CD14-positive monocyte (primary cell): Measurements from ENCODE around the gene AP2M1. TPM values are rescaled to one million over a fixed set of nuclear protein-coding genes. Genes with fewer than 3 reads are reported as not detected.
A peak's percentile ranks its signal among the peaks of the same experiment; 100 is the strongest.
"Not testable (repeated sequence)": the region's sequence is repeated elsewhere in the genome, so short reads cannot be mapped to it uniquely, and the experiment has no call there.

Experiments
- DNase-seq, 3 donors: peaks; one replicate each; pipeline ENCODE4 v3.0.0-alpha.2; 2011 to 2022
- H2AFZ ChIP-seq: 2 replicates; pipeline ENCODE4 v1.6.0; 2012; ENCODE audit warnings: mild to moderate bottlenecking, low read depth, low read length, inconsistent platforms; ENCODE audit not compliant: insufficient read depth, poor library complexity, severe bottlenecking
- H3K27ac ChIP-seq, 2 donors: 1 replicate in 1 of 2; 2 replicates in 1 of 2; pipeline ENCODE4 v1.5.1; 2012 to 2013; ENCODE audit warnings: low read length in 2 of 2, control low read depth in 1 of 2, inconsistent platforms in 1 of 2, low read depth in 1 of 2, mild to moderate bottlenecking in 1 of 2
- H3K27me3 ChIP-seq, 2 donors: one replicate each; pipeline versions ENCODE4 v1.6.0 to v1.6.1; 2011 to 2013; ENCODE audit warnings: low read length in 2 of 2; ENCODE audit not compliant: control insufficient read depth in 2 of 2, insufficient read depth in 2 of 2
- H3K36me3 ChIP-seq, 2 donors: replicated peaks in 1 of 2; 1 replicate in 1 of 2; 2 replicates in 1 of 2; pipeline versions ENCODE4 v1.5.1 to v1.6.1; 2012 to 2013; ENCODE audit warnings: low read length in 2 of 2, control low read depth in 1 of 2, inconsistent platforms in 1 of 2, mild to moderate bottlenecking in 1 of 2; ENCODE audit not compliant: insufficient read depth in 2 of 2, control insufficient read depth in 1 of 2
- H3K4me1 ChIP-seq, 2 donors: 1 replicate in 1 of 2; 2 replicates in 1 of 2; pipeline versions ENCODE4 v1.5.1 to v1.6.1; 2012 to 2013; ENCODE audit warnings: low read length in 2 of 2, control low read depth in 1 of 2, inconsistent platforms in 1 of 2, mild to moderate bottlenecking in 1 of 2, moderate library complexity in 1 of 2; ENCODE audit not compliant: insufficient read depth in 2 of 2, control insufficient read depth in 1 of 2
- H3K4me2 ChIP-seq: replicated peaks from 2 replicates; pipeline ENCODE3; 2012; ENCODE audit warnings: low read length, moderate library complexity, mild to moderate bottlenecking; ENCODE audit not compliant: poor library complexity, severe bottlenecking; ENCODE audit errors: extremely low read depth
- H3K4me3 ChIP-seq, 3 experiments: fragments of 200-600 bp in 1 of 3; sonication (generic) in 1 of 3; replicated peaks in 1 of 3; 1 replicate in 2 of 3; 2 replicates in 1 of 3; pipeline ENCODE4 v1.5.1; 2011 to 2013; ENCODE audit warnings: low read length in 3 of 3, mild to moderate bottlenecking in 3 of 3, control low read depth in 2 of 3, low read depth in 2 of 3, inconsistent platforms in 1 of 3, moderate library complexity in 1 of 3
- H3K79me2 ChIP-seq: 2 replicates; pipeline ENCODE4 v1.6.0; 2012; ENCODE audit warnings: mild to moderate bottlenecking, control low read depth, inconsistent platforms, low read length, moderate library complexity; ENCODE audit not compliant: insufficient read depth
- H3K9ac ChIP-seq: 2 replicates; pipeline ENCODE4 v1.6.0; 2017; ENCODE audit warnings: low read length, mild to moderate bottlenecking; ENCODE audit not compliant: insufficient read depth, poor library complexity, severe bottlenecking
- H3K9me3 ChIP-seq, 2 donors: replicated peaks in 1 of 2; 1 replicate in 1 of 2; 2 replicates in 1 of 2; pipeline versions ENCODE4 v1.5.1 to v1.6.1; 2012 to 2013; ENCODE audit warnings: low read length in 2 of 2, control low read depth in 1 of 2; ENCODE audit not compliant: control insufficient read depth in 1 of 2, insufficient read depth in 1 of 2
- H4K20me1 ChIP-seq: 2 replicates; pipeline ENCODE4 v1.6.0; 2012; ENCODE audit warnings: mild to moderate bottlenecking, low read length, control low read depth, moderate library complexity; ENCODE audit not compliant: insufficient read depth
- H3K27ac Mint-ChIP-seq, 7 donors: one replicate each; pipeline ENCODE4 v1.8.0; 2020; ENCODE audit warnings: mild to moderate bottlenecking in 7 of 7, mixed read lengths in 7 of 7, moderate library complexity in 6 of 7, inconsistent platforms in 2 of 7
- H3K27me3 Mint-ChIP-seq, 3 donors: one replicate each; pipeline ENCODE4 v1.8.0; 2021 to 2022; ENCODE audit warnings: low read depth in 3 of 3, mild to moderate bottlenecking in 3 of 3, mixed read lengths in 3 of 3, moderate library complexity in 3 of 3, inconsistent platforms in 1 of 3
- H3K36me3 Mint-ChIP-seq, 2 donors: one replicate each; pipeline ENCODE4 v1.8.0; 2020; ENCODE audit warnings: mixed read lengths in 2 of 2, inconsistent platforms in 1 of 2, mild to moderate bottlenecking in 1 of 2
- H3K4me1 Mint-ChIP-seq: one replicate; pipeline ENCODE4 v1.8.0; 2020; ENCODE audit warnings: mild to moderate bottlenecking, mixed read lengths
- H3K4me3 Mint-ChIP-seq, 2 donors: one replicate each; pipeline ENCODE4 v1.8.0; 2020; ENCODE audit warnings: mild to moderate bottlenecking in 2 of 2, mixed read lengths in 2 of 2, moderate library complexity in 1 of 2
- H3K9me3 Mint-ChIP-seq, 7 donors: one replicate each; pipeline ENCODE4 v1.8.0; 2020 to 2022; ENCODE audit warnings: mixed read lengths in 7 of 7, mild to moderate bottlenecking in 6 of 7, moderate library complexity in 6 of 7, inconsistent platforms in 2 of 7
- WGBS: methylation state at CpG from one replicate; pipeline ENCODE4 v1.1.5; 2013; ENCODE audit warnings: missing lambda C conversion rate; ENCODE audit not compliant: insufficient coverage; 5-methylcytosine and 5-hydroxymethylcytosine counted together
- intact Hi-C, 2 donors: fragments of 100-400 bp; cut with micrococcal nuclease; formaldehyde crosslinking; loops; one replicate each; pipeline versions ENCODE4 v1.15.0 to v1.15.1; 2023
- polyA plus RNA-seq, 3 donors: library from polyadenylated mRNA; depleted of rRNA in 1 of 3; unstranded in 2 of 3; stranded (reverse) in 1 of 3; fragments of 300-500 nt in 2 of 3; fragments of >200 nt in 1 of 3; fragmentation: Illumina TruSeq in 2 of 3; gene quantifications; 1 replicate in 2 of 3; 2 replicates in 1 of 3; pipeline ENCODE4 v1.2.3, GENCODE V29; 2012 to 2021
- TF ChIP-seq, protein P1 (sequence below): fragments of 200-600 bp; IDR thresholded peaks from one replicate; pipeline ENCODE4 v1.8.0; 2022; ENCODE audit warnings: antibody characterized with exemption, mild to moderate bottlenecking

The AP2M1 gene
- polyA plus RNA-seq, 3 donors, result 283 to 327 (median 295) TPM

DNA sequence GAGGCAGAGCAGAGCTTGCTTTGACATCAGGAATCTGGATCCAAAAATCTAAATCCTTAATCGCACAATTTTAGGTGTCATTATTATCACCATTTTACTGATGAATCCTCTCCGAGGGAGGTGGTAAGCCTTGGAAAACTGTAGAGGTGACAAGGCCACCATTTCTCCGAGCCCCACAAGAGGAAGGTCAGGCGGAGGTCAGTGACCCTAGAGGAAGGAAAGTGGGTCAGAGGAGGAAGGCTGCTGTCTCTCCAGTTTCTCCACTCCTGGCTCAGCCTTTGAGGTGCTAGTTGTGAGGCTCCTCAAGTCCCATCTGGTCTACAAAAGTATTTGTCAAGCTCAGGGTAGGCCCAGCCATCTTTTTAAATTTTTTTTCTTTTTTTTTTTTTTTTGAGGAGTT is 16.3 kb upstream of the AP2M1 start:
- TF ChIP-seq, protein P1, sequence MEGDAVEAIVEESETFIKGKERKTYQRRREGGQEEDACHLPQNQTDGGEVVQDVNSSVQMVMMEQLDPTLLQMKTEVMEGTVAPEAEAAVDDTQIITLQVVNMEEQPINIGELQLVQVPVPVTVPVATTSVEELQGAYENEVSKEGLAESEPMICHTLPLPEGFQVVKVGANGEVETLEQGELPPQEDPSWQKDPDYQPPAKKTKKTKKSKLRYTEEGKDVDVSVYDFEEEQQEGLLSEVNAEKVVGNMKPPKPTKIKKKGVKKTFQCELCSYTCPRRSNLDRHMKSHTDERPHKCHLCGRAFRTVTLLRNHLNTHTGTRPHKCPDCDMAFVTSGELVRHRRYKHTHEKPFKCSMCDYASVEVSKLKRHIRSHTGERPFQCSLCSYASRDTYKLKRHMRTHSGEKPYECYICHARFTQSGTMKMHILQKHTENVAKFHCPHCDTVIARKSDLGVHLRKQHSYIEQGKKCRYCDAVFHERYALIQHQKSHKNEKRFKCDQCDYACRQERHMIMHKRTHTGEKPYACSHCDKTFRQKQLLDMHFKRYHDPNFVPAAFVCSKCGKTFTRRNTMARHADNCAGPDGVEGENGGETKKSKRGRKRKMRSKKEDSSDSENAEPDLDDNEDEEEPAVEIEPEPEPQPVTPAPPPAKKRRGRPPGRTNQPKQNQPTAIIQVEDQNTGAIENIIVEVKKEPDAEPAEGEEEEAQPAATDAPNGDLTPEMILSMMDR, result no peak
- Mint-ChIP-seq H3K27me3 (no peaks in the 10 kb centered on the region), H3K4me1 (peaks cover 47% of the 10 kb centered on the region), H3K27ac (peak overlapping the region in 5 of 7 donors; percentile 40 to 78 (median 70)), H3K9me3 (no peaks in the 10 kb centered on the region), H3K36me3 (peaks cover 20 to 31% of the 10 kb centered on the region in 2 donors), H3K4me3 (peak overlapping the region in 1 of 2 donors; percentile 59)
- Histone ChIP-seq H3K4me2 (peak overlapping the region; percentile 30), H3K4me1 (peaks cover 37 to 44% of the 10 kb centered on the region in 2 donors), H3K36me3 (peaks cover 2 to 11% of the 10 kb centered on the region in 2 donors), H4K20me1 (peaks cover 74% of the 10 kb centered on the region), H2AFZ (no peak overlapping the region), H3K79me2 (peaks cover 58% of the 10 kb centered on the region), H3K9me3 (no peaks in the 10 kb centered on the region), H3K27ac (no peak overlapping the region), H3K9ac (no peak overlapping the region), H3K4me3 (peak overlapping the region in 1 of 3 experiments; percentile 49), H3K27me3 (no peaks in the 10 kb centered on the region)
- WGBS, result no CpG with 5 or more reads among the region's 4 CpGs
- peak in 1 of 3 donors; percentile 8 for DNase-seq
- intact Hi-C loops, result no loop called here

DNA sequence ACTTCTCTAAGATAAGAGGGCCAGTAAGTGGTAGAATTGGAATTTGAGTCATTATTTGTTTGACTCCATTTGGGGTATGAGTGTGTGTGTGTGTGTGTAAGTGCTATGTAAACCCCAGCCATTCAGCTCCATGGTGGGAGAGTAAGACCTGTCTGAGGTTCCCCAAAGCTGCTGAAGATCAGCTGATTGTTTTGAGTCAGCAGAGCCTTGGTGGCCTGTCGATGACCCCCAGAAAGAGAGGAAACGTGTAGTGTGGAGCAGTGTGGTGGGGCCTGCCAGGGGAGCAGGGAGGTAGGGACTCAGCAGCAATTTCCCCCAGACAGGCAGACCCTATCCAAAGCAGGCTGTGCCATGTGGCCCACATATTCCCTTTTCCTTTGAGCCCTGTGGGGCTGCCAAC is 14.2 kb upstream of the AP2M1 start:
- Histone ChIP-seq H3K9ac (no peak overlapping the region), H3K4me2 (no peak overlapping the region), H3K27ac (no peak overlapping the region), H3K4me3 (no peak overlapping the region), H3K9me3 (no peaks in the 10 kb centered on the region), H2AFZ (no peak overlapping the region), H3K27me3 (no peaks in the 10 kb centered on the region), H3K79me2 (peaks cover 58% of the 10 kb centered on the region), H3K4me1 (peaks cover 34 to 39% of the 10 kb centered on the region in 2 donors), H3K36me3 (peaks cover 23 to 32% of the 10 kb centered on the region in 2 donors), H4K20me1 (peaks cover 90% of the 10 kb centered on the region)
- H3K36me3 Mint-ChIP-seq, result peaks cover 39 to 52% of the 10 kb centered on the region in 2 donors
- intact Hi-C loops, result no loop called here
- peaks cover 44% of the 10 kb centered on the region for H3K4me1 Mint-ChIP-seq
- H3K27me3 Mint-ChIP-seq, result no peaks in the 10 kb centered on the region
- H3K27ac Mint-ChIP-seq, result peak overlapping the region in 1 of 7 donors; percentile 50
- no peak overlapping the region for H3K4me3 Mint-ChIP-seq
- TF ChIP-seq, protein P1, result no peak
- no CpG with 5 or more reads among the region's 2 CpGs for WGBS
- H3K9me3 Mint-ChIP-seq, result no peaks in the 10 kb centered on the region
- peak in 1 of 3 donors; percentile 21 for DNase-seq

DNA sequence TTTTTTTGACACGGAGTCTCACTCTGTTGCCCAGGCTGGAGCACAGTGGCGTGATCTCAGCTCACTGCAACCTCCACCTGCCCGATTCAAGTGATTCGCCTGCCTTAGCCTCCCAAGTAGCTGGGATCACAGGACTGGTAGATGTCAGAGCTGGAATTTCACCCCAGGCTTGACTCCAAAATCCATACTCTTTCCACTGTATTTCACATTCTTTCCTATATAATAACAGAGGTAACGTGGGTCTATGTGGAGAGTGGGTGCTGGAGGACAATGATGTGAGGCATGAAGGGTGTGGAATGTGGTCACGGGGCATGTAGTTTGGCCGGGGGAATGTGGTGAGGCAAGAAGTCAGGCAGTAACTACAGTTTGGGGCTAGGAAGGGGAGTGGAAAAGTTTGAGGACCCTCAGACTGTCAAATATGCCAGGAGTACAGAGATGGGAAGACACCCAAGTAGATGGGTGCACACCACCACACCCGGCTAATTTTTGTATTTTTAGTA is 12.0 kb upstream of the AP2M1 start:
- DNase-seq, H3K27me3 Mint-ChIP-seq, intact Hi-C loops, H3K27ac ChIP-seq, H3K4me3 Mint-ChIP-seq, H3K9me3 ChIP-seq, H3K4me2 ChIP-seq, H3K9me3 Mint-ChIP-seq, H2AFZ ChIP-seq, H3K27me3 ChIP-seq, H3K4me3 ChIP-seq, H3K9ac ChIP-seq: not testable (repeated sequence)
- Histone ChIP-seq H3K4me1 (peaks cover 16 to 20% of the 10 kb centered on the region in 2 donors), H3K36me3 (peaks cover 44 to 54% of the 10 kb centered on the region in 2 donors), H3K79me2 (peaks cover 37% of the 10 kb centered on the region), H4K20me1 (peaks cover 70% of the 10 kb centered on the region)
- WGBS, result 97% methylated on average over 4 of the region's 8 CpGs
- H3K36me3 Mint-ChIP-seq, result peaks cover 56 to 74% of the 10 kb centered on the region in 2 donors
- H3K4me1 Mint-ChIP-seq, result peaks cover 25% of the 10 kb centered on the region
- H3K27ac Mint-ChIP-seq, result peak overlapping the region in 1 of 7 donors; percentile 12
